ENCODE data around the gene AK9. TPM values are rescaled to one million over a fixed set of nuclear protein-coding genes. Genes with fewer than 3 reads are reported as not detected.

The AK9 gene
- total and polyA plus RNA-seq, 10 of the 15 experiments (the other 5 are each of a cell fraction or from before 2014, with no cell fraction given): 2.1 to 7.4 (median 4.2) TPM

- Histone ChIP-seq H3K4me3 (no peak overlapping the region), H2AFZ (ENCODE audit: control insufficient read depth, low read depth, low read length) (no peak overlapping the region), H3K27me3 (replicated peaks in 1 of 2; ENCODE audit: control insufficient read depth in 2 of 2, insufficient read depth in 2 of 2, low read length in 1 of 2) (no peaks in the 10 kb centered on the region), H3K9ac (ENCODE audit: control insufficient read depth, insufficient read depth, low read length) (no peak overlapping the region), H3K27ac (ENCODE audit: control insufficient read depth, insufficient read depth) (no peak overlapping the region), H3K4me1 (ENCODE audit: control insufficient read depth, insufficient read depth, low read length) (peaks cover 9% of the 10 kb centered on the region; the same call in 1 of the 2 replicates), H3K9me3 (replicated peaks; ENCODE audit: control insufficient read depth, insufficient read depth, low read length) (no peaks in the 10 kb centered on the region), H4K20me1 (ENCODE audit: control insufficient read depth, insufficient read depth) (no peaks in the 10 kb centered on the region), H3K79me2 (ENCODE audit: control insufficient read depth, insufficient read depth, low read length) (no peaks in the 10 kb centered on the region; the same call in 1 of the 2 replicates), H3K4me2 (ENCODE audit: control insufficient read depth, insufficient read depth) (no peak overlapping the region), H3K36me3 (ENCODE audit: control insufficient read depth in 2 of 2, insufficient read depth in 2 of 2, low read length in 1 of 2) (peaks cover 14 to 26% of the 10 kb centered on the region in 2 experiments)
- ChIA-PET SMC1A (ENCODE audit: uncharacterized antibody, unreplicated experiment) (no interaction called here), CTCF (interaction anchor here (0.6 to 2.6 kb wide), 2 partner anchors 17 to 33 kb away, joined by 3 to 10 read pairs; no protein-coding TSS in a partner anchor), RAD21 (ENCODE audit: unreplicated experiment) (interaction anchor here (0.6 to 1.5 kb wide), 2 partner anchors 41 to 60 kb away, joined by 3 read pairs; no protein-coding TSS in a partner anchor), POLR2A (interaction anchor here (0.6 kb wide), 1 partner anchor 1436 kb away, joined by 3 read pairs; no protein-coding TSS in a partner anchor)
- no peak for DNase-seq (ENCODE audit: low read depth, low spot score)
- no peak for ATAC-seq
- intact Hi-C loops (cut with micrococcal nuclease; ENCODE audit: unreplicated experiment) (no loop called here), in situ Hi-C loops (cut with MboI) (no loop called here)
- WGBS (ENCODE audit: insufficient coverage, insufficient replicate concordance, low lambda C conversion rate, missing lambda C conversion rate): 91% methylated on average over 10 of the region's 10 CpGs
- TF ChIP-seq IKZF2 (IDR thresholded peaks at IDR 0.05) (no peak), NFYA (IDR thresholded peaks at IDR 0.05; ENCODE audit: borderline replicate concordance, low read depth, low read length) (no peak), NFXL1 (IDR thresholded peaks at IDR 0.05; ENCODE audit: borderline replicate concordance) (no peak), ELK1 (IDR thresholded peaks at IDR 0.05; ENCODE audit: low read depth, low read length) (no peak)
- BruUV-seq (replicated peaks): no TSS peak
- FAIRE-seq: no peak
Observed at GRCh38 chr6:109447087-109447486, 243.9 kb downstream of the AK9 start.

DNA sequence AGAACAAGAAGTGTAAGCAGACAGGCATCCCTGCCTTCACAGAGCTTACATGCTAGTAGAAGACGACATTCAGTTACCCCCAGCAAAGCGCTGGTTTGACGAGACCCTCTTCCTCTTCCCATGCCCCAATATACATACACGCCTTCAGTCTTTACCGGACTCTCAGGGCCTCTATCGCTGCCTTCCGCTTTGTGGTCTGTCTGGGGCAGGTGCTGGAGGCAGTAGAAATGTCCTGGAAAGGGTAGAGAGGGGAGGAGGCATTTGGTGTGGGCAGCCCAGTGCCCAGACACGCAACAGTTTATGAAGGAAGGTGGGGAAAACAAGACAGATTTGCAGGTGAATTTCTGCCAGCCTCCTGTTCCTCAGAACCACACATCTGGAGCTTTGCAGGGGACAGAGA, 244.5 kb downstream of the AK9 start:
- ChIA-PET CTCF (interaction anchor here (2.6 kb wide), 1 partner anchor 34 kb away, joined by 10 read pairs; no protein-coding TSS in a partner anchor), RAD21 (ENCODE audit: unreplicated experiment) (no interaction called here), POLR2A (interaction anchor here (0.6 kb wide), 1 partner anchor 1373 kb away, joined by 3 read pairs; no protein-coding TSS in a partner anchor), SMC1A (ENCODE audit: uncharacterized antibody, unreplicated experiment) (interaction anchor here (0.5 kb wide), 1 partner anchor 30 kb away, joined by 3 read pairs; no protein-coding TSS in a partner anchor)
- no peak overlapping the region for H3K4me2 ChIP-seq (ENCODE audit: control insufficient read depth, insufficient read depth)
- no peaks in the 10 kb centered on the region for H4K20me1 ChIP-seq (ENCODE audit: control insufficient read depth, insufficient read depth)
- no peaks in the 10 kb centered on the region for H3K27me3 ChIP-seq (replicated peaks in 1 of 2; ENCODE audit: control insufficient read depth in 2 of 2, insufficient read depth in 2 of 2, low read length in 1 of 2)
- no peak overlapping the region for H3K27ac ChIP-seq (ENCODE audit: control insufficient read depth, insufficient read depth)
- H3K9me3 ChIP-seq (replicated peaks; ENCODE audit: control insufficient read depth, insufficient read depth, low read length): no peaks in the 10 kb centered on the region
- peaks cover 12% of the 10 kb centered on the region for H3K4me1 ChIP-seq (ENCODE audit: control insufficient read depth, insufficient read depth, low read length)
- no peak overlapping the region for H2AFZ ChIP-seq (ENCODE audit: control insufficient read depth, low read depth, low read length)
- FAIRE-seq: no peak
- WGBS (ENCODE audit: insufficient coverage, insufficient replicate concordance, low lambda C conversion rate, missing lambda C conversion rate): over 99% methylated on average over 8 of the region's 8 CpGs
- TF ChIP-seq SMC3 (IDR thresholded peaks at IDR 0.05; ENCODE audit: borderline replicate concordance, low read length): no peak
- TF ChIP-seq SP1 (IDR thresholded peaks at IDR 0.05; ENCODE audit: low read depth, low read length): no peak
- no peak for TF ChIP-seq FOS (IDR thresholded peaks at IDR 0.05; ENCODE audit: borderline replicate concordance, extremely low read depth, insufficient read length)
- 0 out of 2 replicates have a peak, but pooled peaks have one; percentile 22 for TF ChIP-seq POLR2AphosphoS2 (IDR thresholded peaks at IDR 0.05; ENCODE audit: low read depth, low read length)
- TF ChIP-seq RELA (IDR thresholded peaks at IDR 0.05; ENCODE audit: borderline replicate concordance, partially characterized antibody): no peak
- no peak for TF ChIP-seq YBX1 (IDR thresholded peaks at IDR 0.05)
- no peak for TF ChIP-seq CHD1 (IDR thresholded peaks at IDR 0.05; ENCODE audit: low read depth, low read length)
- intact Hi-C loops (cut with micrococcal nuclease; ENCODE audit: unreplicated experiment) (no loop called here), in situ Hi-C loops (cut with MboI) (no loop called here)
- no peak for ATAC-seq
- H3K4me3 ChIP-seq: no peak overlapping the region
- peaks cover 14 to 24% of the 10 kb centered on the region in 2 experiments for H3K36me3 ChIP-seq (ENCODE audit: control insufficient read depth in 2 of 2, insufficient read depth in 2 of 2, low read length in 1 of 2)
- H3K9ac ChIP-seq (ENCODE audit: control insufficient read depth, insufficient read depth, low read length): no peak overlapping the region
- BruUV-seq (replicated peaks): no TSS peak
- peaks cover 1% of the 10 kb centered on the region for H3K79me2 ChIP-seq (ENCODE audit: control insufficient read depth, insufficient read depth, low read length)
- DNase-seq (ENCODE audit: low read depth, low spot score): no peak

All from GM12878 (cell line).